Measurements from ENCODE around the gene KIF20A.
"Not testable (repeated sequence)": the region's sequence is repeated elsewhere in the genome, so short reads cannot be mapped to it uniquely, and the experiment has no call there.

GRCh38 chr5:138155977-138156376 is 22.9 kb upstream of the KIF20A start:
- not testable (repeated sequence) for TF ChIP-seq CTCF, POLR2A, POLR2AphosphoS5 (IDR thresholded peaks at IDR 0.05)
